ENCODE measurements around the gene PXDC1.
"Not testable (repeated sequence)": the region's sequence is repeated elsewhere in the genome, so short reads cannot be mapped to it uniquely, and the experiment has no call there.

- TF ChIP-seq CTCF, POLR2A (IDR thresholded peaks at IDR 0.05): not testable (repeated sequence)
Observed at GRCh38 chr6:3757998-3758841, 6.7 kb upstream of the PXDC1 start.

All from right lobe of liver (tissue), 4 donors.